CD4-positive, alpha-beta T cell treated with Interleukin-10 for 1 hour (primary cell): Measurements from ENCODE around the gene ATF4.
"Not testable (repeated sequence)": the region's sequence is repeated elsewhere in the genome, so short reads cannot be mapped to it uniquely, and the experiment has no call there.

Experiments used
- DNase-seq: peaks from one replicate; pipeline ENCODE4 v3.0.0-alpha.2; 2020

The ATF4 gene

DNA sequence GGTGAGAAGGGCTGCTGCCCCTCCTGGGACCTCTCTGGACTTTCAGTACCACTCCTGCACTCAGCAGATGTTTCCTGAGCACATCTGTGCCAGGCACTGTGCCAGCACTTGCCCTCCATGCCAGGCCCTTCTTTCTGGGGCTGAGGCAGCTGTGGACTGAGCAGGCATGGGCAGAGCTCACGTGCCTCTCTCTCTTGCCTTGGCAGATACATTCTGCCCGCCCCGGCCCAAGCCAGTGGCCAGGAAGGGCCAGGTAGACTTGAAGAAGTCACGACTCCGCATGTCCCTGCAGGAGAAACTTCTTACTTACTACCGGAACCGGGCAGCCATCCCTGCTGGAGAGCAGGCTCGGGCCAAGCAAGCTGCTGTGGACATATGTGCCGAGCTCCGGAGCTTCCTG lies 8.3 kb upstream of the ATF4 start:
- no peak for DNase-seq

DNA sequence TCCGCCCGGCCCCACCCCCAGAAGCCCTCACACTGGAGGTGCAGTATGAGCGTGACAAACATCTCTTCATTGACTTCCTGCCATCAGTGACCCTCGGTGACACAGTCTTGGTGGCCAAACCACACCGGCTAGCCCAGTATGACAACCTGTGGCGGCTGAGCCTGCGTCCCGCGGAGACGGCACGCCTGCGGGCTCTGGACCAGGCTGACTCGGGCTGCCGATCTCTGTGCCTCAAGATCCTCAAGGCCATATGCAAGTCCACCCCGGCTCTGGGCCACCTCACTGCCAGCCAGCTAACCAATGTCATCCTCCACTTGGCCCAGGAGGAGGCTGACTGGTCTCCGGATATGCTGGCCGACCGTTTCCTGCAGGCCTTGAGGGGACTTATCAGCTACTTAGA lies 6.6 kb upstream of the ATF4 start:
- no peak for DNase-seq

DNA sequence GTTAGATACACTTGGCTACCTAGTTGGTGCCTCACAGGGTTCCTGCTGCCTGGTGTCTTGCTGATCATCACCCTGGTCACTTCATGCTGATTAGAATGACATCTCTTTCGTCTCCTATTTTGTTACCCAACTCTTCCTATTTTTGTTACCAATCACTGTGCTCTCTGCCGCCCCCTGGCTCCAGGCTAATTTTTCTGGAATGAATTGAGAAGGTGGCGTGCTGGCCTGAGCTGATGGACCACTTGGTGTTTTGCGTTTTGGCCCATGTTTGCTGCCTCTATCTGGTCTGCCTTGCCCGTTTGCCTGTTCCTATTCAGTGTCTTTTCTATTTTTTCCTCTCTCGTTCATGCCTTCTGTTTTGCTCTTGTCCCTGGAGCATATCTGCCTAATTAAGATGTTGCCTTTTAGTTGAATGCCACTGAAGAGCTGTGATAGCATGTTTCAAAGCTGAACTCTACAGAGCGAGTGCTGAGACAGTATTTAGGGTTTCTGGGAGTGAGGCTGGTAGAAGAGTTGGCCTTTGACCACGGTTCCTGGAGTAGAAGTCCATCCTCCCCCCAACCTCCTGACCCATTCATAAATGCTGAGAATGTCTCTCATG lies 5.9 kb upstream of the ATF4 start:
- peak; percentile 59 for DNase-seq

DNA sequence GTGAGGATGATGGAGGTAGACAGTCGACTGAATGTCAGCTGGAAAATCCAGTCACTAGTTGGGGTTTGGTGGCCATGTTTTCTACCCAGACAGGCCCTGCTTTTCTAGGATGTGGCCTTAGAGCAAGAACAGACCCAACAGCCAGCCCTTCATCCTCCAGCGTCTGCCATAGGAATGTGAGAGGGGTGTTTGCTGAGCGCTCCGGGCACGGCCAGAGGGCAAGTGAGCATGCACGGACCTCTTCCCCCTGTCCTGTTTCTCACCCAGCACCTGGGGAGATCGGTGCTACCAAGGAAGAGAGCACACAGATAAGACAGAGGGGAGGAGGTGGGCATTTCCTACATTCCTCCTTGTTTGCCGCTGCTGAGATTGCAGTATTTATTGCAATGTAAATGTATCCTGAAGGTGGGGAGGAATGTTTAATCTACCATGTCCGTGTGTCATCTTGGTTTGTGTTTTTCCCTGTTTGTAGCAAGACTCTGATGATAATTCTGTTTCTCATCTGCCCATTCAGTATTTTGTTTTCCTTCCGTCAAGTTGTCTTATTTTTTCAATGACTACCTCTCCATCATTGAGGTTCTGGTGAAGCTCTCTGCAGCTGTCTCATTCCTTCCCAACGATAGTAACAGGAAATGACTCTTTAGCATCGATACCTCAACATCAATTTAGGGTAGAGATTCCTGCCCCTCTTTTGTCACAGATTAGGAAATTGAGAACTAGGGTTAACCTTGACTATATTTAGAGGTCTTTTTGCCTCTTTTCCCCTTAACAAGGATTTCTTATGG lies 4.9 kb upstream of the ATF4 start:
- no peak for DNase-seq

DNA sequence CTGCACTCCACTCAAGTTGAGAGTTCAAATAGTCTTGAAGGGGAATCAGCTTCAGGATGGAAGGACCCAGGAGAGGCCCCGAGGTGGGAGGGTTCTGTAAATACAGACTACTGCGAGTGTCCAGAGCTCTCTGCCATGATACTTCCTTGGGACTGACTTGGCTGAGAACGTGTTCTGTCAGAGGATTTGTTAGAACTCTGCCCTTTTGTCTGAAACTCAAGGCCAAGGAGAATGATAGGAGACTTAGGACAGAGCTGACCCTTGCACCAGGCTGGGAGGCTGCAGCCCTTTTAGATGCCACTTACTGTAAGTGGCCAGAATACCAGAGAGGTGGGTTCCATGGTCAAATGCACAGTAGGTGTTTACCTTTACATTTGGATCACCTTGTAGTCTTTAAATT lies 2.9 kb upstream of the ATF4 start:
- DNase-seq, result no peak

DNA sequence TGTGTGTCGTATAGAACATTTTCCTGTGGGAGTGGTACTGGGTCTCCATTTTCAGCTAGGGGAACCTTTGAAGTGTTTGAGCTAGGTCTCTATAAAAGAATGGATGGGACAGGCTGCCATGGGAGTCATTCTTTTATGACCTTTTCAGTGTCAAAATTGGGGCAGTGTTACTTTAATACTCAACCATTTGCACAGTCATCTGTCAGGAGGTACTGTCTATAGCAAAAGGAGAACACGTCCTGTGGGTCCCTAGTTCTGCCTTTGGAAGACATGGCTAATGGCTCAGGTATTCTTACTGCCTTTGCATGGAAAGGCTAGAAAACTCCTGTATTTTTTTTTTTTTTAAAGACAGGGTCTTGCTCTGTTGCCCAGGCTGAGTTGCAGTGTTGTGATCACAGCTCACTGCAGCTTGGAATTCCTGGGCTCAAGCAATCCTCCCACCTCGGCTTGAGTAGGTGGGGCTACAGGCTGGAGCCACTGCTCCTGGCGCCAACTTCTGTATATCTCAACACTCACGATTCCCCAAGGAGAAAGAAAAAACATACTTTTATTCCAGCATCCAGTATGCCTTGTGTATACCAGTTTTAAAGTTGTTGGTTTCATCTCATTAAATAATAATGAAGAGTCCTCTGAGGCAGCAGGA lies 2.1 kb upstream of the ATF4 start:
- DNase-seq, result no peak

DNA sequence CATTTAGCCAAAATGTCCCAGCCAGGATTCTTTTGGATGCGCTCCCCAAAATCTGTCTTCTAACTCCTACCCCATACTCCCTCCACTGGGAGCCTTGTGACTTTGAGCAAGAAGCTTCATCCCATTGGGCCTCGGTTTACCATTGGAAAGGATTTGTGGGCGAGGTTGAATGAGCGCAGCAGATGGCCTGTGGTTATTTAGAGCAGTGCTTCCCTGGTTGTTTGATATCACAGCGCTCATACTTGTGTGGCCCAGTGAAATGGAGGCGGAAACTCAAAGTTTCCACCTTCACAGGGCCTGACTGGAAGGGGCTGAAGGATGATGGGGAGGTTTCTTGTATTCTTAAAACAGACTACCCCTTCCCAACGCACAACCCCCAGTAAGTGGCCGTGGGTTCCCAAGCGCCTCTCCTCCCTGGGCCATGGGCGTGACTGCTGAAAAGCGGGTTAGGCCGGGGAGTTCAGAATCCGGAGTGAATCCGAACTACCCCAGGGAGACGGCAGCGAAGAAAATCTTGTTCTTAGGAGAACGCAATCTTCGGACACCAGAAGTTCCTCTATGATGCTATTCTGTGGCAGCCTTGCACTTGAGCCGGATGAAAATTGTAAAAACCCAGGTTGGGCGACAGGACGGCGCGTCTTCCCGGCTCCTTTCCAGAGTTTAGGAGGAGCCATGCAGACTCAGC lies 1.2 kb upstream of the ATF4 start:
- peak; percentile 23 for DNase-seq

DNA sequence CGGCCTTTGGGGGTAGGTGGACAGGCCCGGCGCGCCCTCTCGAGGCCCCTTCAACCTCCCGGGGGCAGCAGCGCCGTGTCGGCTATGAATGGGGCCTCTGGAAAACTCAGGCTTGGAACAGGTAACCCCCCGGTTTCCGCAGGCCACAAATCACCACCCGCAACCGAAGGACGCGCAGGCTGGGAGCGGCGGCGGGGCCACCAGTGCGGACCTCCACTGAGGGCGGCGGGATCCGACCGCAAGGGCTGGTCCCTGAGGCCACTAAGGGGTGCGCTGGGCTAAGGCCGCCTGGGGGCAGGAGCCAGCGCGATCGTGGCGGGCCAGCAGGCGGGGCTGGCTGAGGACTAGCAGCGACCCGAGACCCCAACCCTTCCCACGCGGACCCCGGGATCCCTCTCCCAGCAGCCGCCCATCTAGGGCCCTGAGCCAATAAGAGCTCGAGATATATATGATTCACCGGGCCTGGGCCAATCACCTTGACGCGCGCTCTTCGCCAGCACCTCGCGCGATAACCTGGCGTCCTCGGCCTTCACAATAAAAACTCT lies 609 bp upstream of the ATF4 start:
- no peak for DNase-seq

DNA sequence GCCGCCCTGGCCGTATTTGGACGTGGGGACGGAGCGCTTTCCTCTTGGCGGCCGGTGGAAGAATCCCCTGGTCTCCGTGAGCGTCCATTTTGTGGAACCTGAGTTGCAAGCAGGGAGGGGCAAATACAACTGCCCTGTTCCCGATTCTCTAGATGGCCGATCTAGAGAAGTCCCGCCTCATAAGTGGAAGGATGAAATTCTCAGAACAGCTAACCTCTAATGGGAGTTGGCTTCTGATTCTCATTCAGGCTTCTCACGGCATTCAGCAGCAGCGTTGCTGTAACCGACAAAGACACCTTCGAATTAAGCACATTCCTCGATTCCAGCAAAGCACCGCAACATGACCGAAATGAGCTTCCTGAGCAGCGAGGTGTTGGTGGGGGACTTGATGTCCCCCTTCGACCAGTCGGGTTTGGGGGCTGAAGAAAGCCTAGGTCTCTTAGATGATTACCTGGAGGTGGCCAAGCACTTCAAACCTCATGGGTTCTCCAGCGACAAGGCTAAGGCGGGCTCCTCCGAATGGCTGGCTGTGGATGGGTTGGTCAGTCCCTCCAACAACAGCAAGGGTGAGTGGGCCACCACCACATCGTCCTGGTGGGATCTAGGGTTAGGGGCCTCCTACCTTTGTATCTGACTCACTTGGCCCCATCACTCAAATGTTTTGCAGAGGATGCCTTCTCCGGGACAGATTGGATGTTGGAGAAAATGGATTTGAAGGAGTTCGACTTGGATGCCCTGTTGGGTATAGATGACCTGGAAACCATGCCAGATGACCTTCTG lies 934 bp downstream of the ATF4 start:
- DNase-seq, result not testable (repeated sequence)

DNA sequence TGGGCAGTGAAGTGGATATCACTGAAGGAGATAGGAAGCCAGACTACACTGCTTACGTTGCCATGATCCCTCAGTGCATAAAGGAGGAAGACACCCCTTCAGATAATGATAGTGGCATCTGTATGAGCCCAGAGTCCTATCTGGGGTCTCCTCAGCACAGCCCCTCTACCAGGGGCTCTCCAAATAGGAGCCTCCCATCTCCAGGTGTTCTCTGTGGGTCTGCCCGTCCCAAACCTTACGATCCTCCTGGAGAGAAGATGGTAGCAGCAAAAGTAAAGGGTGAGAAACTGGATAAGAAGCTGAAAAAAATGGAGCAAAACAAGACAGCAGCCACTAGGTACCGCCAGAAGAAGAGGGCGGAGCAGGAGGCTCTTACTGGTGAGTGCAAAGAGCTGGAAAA lies 1.7 kb downstream of the ATF4 start:
- not testable (repeated sequence) for DNase-seq

DNA sequence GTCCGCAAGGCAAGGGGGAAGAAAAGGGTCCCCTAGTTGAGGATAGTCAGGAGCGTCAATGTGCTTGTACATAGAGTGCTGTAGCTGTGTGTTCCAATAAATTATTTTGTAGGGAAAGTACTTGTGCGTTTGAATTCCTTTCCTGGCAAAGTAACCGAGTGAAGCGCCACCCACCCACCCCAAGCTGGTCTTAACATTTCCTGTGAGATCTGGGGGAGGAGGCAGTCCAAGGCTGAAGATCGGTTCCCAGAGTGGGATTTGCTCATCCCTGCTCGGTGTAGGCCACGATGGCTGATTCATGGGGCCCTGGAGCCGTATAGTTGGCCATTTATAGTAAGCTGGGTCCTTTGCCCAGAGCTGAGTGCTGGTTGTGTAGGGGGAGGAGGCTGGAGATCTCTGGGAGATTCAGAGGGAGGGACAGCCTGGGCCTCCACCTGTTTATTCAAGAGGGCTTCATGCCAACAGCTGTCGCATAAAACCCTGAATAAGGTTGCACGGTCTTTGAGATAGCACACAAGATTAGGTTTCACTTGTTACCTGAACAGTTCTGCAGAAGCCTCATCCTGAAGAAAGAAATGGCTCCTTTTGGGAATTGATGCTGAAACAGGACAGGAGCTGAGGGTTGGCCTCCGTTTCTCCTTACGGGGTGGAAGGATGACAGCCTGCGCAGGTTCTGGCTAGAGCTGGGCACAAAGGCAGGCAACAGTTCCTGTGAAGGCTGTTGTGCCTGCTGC lies 2.4 kb downstream of the ATF4 start:
- DNase-seq, result peak; percentile 38

DNA sequence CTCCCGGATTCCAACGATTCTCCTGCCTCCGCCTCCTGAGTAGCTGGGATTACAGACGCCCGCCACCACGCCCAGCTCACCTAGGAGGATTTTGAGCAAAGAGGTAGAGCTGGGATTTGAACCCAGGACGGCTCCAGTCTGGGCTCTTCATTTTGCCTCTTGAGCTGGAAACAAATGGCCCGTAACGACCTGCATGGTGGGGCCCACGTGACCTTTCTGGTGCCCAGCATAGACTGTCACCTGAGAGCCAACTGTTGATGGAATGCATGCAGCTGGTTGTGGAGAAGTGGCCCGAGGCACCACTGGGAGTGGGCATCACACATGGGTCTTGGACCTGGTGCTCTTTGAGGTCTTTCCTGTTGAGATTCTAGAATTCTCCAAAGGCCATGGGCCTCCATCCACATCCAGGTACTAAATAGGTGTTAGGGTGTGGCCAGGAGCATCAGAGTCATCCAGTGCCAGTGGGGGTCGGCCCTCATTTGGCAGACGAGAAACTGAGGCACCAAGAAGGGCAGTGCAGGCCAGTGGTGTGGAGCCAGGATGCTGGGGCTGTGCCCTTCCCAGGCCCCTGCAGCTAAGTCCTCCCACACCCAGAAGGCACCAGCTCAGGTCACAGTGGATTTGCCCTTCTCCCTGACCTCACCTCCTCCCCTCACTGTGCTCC lies 3.9 kb downstream of the ATF4 start:
- no peak for DNase-seq

DNA sequence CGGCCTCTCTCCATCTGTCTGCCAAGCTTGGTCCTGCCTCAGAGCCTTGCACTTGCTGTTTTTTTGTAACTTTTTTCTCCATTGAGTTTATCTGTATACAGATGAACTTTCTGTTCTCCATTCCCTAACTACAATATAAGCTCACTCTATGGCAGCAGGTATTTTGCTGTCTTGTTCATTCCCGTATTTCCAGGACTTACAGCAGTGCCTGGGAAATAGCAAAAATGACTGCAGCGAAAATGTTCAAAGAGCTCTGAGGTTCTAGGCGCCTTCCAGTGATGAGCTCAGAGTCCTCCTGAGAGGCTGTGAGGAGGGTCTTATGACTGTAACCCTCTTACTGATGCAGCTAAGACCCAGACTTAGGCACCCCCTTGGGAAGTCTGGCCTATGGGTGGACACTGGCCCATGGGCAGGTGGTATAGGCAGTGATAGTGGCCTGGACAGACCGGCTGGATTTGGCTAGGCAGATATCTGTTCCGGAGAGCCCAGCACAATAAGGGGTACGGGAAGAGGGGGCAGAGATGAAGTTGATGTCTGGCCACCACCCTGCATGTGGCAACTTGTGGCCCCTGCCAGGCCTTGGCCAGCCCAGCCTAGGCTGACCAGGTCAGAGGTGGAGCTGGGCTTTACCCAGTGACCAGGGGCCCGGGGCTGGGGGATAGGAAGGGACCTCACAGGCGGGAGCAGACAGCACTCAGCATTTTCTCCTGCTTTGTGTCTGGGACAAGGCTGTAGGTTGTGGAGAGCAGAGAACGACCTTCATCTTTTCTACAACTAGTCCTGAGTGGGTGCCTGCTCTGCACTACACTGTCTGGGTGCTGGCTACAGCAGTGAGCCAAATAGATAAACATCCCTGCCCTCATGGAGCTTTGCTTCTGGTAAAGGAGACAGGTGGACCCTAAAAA lies 4.6 kb downstream of the ATF4 start:
- no peak for DNase-seq

DNA sequence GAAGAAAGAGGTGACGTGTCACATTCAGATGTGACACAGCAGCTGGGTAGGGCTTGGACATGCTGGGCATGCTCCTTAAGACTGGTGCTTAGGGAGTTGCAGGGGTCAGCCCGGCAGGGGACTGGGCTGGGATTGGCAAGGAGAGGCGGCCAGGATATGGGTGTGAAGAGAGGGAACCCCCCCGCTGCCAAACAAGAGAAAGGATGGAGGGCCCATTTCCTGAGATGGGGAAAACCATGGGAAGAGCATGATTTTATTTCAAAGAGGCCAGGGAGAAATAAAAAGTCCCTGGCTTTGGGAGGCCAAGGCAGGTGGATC lies 5.3 kb downstream of the ATF4 start:
- DNase-seq, result no peak

DNA sequence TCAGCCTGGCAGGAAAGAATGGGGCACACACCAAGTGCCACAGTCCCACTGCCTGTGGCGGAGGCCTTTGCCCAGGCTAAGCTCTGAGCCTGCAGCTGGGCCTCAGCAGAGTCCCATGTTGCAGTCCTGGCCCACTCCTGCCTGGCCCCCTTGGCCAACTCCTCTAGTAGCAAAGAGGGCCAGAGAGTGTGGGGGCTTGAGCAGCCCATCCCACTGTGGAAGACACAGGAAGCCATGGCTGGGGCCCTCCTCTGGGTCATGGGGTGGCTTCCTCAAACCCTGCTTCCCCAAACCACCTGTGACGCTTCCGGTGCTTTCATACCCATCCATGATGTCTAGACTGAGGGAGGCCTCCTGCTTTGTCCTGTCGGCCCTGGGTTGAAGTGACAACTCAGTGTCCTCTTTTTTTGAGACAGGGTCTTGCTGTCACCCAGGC lies 6.4 kb downstream of the ATF4 start:
- peak; percentile 46 for DNase-seq

DNA sequence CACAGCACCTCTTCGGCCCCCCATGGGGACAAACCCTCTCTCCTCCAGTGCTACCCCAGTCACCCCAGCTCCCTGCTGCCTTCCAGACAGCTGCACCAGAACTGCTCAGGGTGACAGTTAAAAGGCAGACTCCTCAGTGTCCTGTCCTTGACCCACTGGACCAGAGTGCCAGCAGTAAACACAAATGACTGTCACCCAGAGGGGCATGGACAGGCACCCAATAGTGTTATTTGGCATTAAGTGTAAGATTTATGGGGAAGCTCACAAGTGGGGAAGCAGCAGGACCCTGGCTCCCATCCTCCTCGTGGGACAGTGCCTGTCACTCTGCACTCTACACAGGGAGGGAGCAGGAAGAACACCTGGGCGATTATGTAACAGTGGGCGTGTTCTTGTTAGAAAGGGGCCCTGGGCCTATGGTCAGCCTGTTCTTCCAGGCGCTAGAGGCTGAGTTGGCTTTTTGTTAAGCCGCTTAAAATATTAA lies 7.2 kb downstream of the ATF4 start:
- DNase-seq, result no peak

DNA sequence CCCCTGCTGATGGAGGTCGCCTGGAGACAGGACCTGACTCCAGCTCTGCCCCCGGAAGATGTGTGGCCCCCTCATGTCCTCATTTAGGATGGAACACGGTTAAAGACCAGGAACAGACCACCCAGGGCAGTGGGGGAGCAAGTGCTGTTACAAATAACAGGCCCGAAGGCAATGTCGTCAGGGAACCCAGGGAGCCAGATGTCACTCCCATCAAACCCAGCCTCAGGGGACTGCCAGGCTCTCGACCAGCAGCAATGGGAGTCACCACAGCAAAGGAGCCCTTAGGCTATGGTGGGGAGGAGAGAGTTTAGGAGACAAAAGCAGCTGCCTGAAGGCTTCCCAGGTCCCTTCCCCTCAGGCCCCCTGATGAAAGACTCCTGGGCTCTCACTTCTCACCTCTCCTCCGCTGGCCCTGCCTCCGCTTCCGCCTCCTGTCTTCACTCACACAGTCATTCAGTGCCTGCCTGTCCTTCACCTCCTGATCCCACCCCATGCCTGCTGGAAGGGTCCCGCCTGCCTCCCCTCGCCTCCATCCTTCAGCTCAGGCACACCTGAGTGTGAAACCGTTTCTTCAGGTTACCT lies 7.8 kb downstream of the ATF4 start:
- no peak for DNase-seq

DNA sequence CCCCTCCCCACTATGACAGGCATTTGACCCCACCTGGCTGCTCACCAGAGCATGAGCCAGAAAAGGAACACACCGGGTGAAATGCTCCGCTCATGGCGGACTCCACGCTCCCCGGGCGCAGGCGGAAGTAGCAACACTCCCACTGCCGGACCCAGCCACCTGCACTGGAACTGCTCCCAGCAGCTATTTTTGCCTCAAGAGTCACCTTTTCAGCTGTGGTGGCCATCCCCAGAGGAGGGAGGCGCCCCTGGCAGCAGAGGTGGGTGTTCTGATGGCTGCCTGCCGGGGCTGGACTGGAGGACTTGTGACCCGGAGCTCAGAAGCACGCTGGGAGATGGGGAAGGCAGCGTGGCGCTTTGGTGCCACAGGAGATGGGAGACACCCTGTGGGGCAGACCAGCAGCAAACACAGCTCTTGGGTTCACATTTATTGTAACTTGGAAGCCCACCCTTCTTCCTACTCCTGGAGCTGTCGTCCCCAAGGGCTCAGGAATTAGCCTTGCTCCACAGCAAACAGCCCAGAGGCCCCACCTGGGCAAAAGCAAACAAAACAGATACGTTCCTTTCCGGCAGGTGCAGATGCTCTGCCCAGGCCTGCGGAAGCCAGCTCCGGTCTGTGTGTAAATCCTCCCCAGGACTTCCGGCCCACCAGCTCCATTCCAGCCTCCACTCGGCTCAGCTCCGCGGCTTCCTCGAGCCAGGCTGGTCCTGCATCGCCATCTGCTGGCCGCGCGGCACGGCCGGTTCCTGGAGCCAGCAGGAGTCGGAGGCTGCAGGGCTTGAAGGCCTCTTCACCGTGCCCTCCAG lies 8.5 kb downstream of the ATF4 start:
- peak; percentile 94 for DNase-seq

DNA sequence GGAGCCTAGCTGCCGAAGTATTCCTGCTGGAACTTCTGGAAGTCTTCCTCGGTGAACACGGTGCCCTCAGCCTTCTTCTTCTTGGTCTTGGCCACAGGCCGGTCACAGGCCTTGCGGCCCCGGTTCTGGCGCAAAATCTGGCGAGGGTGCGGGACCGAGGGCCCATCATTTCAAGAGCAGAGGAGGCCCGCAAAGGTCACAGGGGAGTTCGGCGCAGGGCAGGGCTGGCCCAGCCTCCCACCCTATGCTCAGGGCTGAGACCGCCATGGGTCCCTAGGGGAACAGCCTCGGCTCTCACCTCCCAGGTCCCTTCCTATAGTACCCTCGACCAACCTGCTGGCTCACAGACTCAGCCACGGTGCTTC lies 9.1 kb downstream of the ATF4 start:
- DNase-seq, result no peak
